Body of pancreas (tissue), 4 donors: ENCODE measurements around the gene LHFPL6.

Source experiments
- POLR2A ChIP-seq, 3 donors: fragments of 450-650 bp; IDR thresholded peaks; one replicate each; pipeline ENCODE4 v1.6.1; 2016; ENCODE audit warnings: antibody characterized with exemption in 3 of 3, mild to moderate bottlenecking in 2 of 3
- TF ChIP-seq, protein P1 (sequence below), 7 experiments: fragments of 450-650 bp in 4 of 7; fragments of 200-600 bp in 3 of 7; sonication (generic) in 3 of 7; IDR thresholded peaks; one replicate each; pipeline ENCODE4 v1.5.1; 2016 to 2019; ENCODE audit warnings: antibody characterized with exemption in 7 of 7

DNA sequence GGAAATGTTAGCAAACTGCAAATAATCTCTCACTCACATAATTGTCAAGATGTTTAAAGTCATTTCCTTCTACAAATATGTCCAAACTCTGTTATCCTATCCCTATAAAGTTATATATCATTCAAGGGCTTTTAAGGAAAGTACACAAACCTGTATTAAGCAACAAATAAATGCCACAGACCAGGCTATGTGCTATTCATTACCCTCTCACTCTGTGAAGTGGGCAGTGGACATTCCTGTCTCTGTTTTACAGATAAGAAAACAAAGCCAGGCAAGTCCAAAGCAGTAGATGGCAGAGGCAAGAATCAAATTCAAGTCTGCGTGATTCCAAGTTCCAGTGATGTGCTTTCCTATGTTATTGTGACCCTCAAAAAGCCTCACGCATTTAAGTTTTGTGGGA lies 140.6 kb downstream of the LHFPL6 start:
- no peak for TF ChIP-seq POLR2A (IDR thresholded peaks at IDR 0.05)
- TF ChIP-seq, protein P1, sequence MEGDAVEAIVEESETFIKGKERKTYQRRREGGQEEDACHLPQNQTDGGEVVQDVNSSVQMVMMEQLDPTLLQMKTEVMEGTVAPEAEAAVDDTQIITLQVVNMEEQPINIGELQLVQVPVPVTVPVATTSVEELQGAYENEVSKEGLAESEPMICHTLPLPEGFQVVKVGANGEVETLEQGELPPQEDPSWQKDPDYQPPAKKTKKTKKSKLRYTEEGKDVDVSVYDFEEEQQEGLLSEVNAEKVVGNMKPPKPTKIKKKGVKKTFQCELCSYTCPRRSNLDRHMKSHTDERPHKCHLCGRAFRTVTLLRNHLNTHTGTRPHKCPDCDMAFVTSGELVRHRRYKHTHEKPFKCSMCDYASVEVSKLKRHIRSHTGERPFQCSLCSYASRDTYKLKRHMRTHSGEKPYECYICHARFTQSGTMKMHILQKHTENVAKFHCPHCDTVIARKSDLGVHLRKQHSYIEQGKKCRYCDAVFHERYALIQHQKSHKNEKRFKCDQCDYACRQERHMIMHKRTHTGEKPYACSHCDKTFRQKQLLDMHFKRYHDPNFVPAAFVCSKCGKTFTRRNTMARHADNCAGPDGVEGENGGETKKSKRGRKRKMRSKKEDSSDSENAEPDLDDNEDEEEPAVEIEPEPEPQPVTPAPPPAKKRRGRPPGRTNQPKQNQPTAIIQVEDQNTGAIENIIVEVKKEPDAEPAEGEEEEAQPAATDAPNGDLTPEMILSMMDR (IDR thresholded peaks at IDR 0.05), result no peak
